ACC112 (cell line): ENCODE measurements around the gene CHID1.

Experiments used
- H2AFZ ChIP-seq: fragments of 200-600 bp; sonication (generic); one replicate; pipeline ENCODE4 v1.6.0; 2017; ENCODE audit warnings: antibody characterized with exemption, low read length; ENCODE audit not compliant: unreplicated experiment
- H3K27ac ChIP-seq: fragments of 200-600 bp; sonication (generic); 2 replicates; pipeline ENCODE4 v1.5.1; 2014; ENCODE audit warnings: low read depth, mild to moderate bottlenecking, antibody characterized with exemption, low read length, moderate library complexity
- H3K27me3 ChIP-seq: fragments of 200-600 bp; sonication (generic); 2 replicates; pipeline ENCODE4 v1.6.1; 2014; ENCODE audit warnings: mild to moderate bottlenecking, antibody characterized with exemption, low read length, moderate library complexity, mixed read lengths; ENCODE audit not compliant: insufficient read depth
- H3K36me3 ChIP-seq: fragments of 200-600 bp; sonication (generic); 2 replicates; pipeline ENCODE4 v1.6.1; 2016; ENCODE audit warnings: mild to moderate bottlenecking, antibody characterized with exemption, low read length, moderate library complexity, mixed read lengths; ENCODE audit not compliant: insufficient read depth
- H3K4me1 ChIP-seq: fragments of 200-600 bp; sonication (generic); one replicate; pipeline ENCODE4 v1.6.1; 2016; ENCODE audit warnings: low read length, mixed read lengths; ENCODE audit not compliant: insufficient read depth, unreplicated experiment, control insufficient read depth
- H3K4me3 ChIP-seq: fragments of 200-600 bp; sonication (generic); 2 replicates; pipeline ENCODE4 v1.5.1; 2014; ENCODE audit warnings: mild to moderate bottlenecking, low read depth, low read length
- H3K79me2 ChIP-seq: fragments of 200-600 bp; sonication (generic); one replicate; pipeline ENCODE4 v1.6.0; 2016; ENCODE audit warnings: low read length; ENCODE audit not compliant: control insufficient read depth, unreplicated experiment, insufficient read depth

CHID1 gene

GRCh38 chr11:933142-933851 lies 22.7 kb upstream of the CHID1 start:
- Histone ChIP-seq H3K4me3 (no peak overlapping the region), H3K36me3 (no peaks in the 10 kb centered on the region), H3K27ac (no peak overlapping the region), H2AFZ (no peak overlapping the region), H3K79me2 (peaks cover 82% of the 10 kb centered on the region), H3K4me1 (peaks cover 26% of the 10 kb centered on the region), H3K27me3 (no peaks in the 10 kb centered on the region)

- Histone ChIP-seq H3K79me2 (peaks cover 82% of the 10 kb centered on the region), H3K27me3 (no peaks in the 10 kb centered on the region), H3K36me3 (no peaks in the 10 kb centered on the region), H3K4me1 (peaks cover 22% of the 10 kb centered on the region), H2AFZ (no peak overlapping the region), H3K27ac (no peak overlapping the region), H3K4me3 (no peak overlapping the region)
Observed at GRCh38 chr11:932435-932834, 21.8 kb upstream of the CHID1 start.

GRCh38 chr11:931385-931784 lies 20.8 kb upstream of the CHID1 start:
- H3K79me2 ChIP-seq, result peaks cover 83% of the 10 kb centered on the region
- H3K4me1 ChIP-seq, result peaks cover 27% of the 10 kb centered on the region
- no peak overlapping the region for H2AFZ ChIP-seq
- no peaks in the 10 kb centered on the region for H3K36me3 ChIP-seq
- H3K27me3 ChIP-seq, result no peaks in the 10 kb centered on the region
- H3K4me3 ChIP-seq, result no peak overlapping the region
- H3K27ac ChIP-seq, result no peak overlapping the region

- no peak overlapping the region for H3K27ac ChIP-seq
Observed at GRCh38 chr11:929405-929804, 18.8 kb upstream of the CHID1 start.

GRCh38 chr11:928786-929185 lies 18.2 kb upstream of the CHID1 start:
- H3K36me3 ChIP-seq, result no peaks in the 10 kb centered on the region
- no peak overlapping the region for H3K27ac ChIP-seq
- H3K27me3 ChIP-seq, result no peaks in the 10 kb centered on the region
- H2AFZ ChIP-seq, result no peak overlapping the region
- H3K79me2 ChIP-seq, result peaks cover 73% of the 10 kb centered on the region
- H3K4me1 ChIP-seq, result peaks cover 27% of the 10 kb centered on the region
- H3K4me3 ChIP-seq, result no peak overlapping the region

More at GRCh38 chr11:929405-929804, 18.8 kb upstream of the CHID1 start:
- Histone ChIP-seq H3K4me1 (peaks cover 27% of the 10 kb centered on the region), H3K36me3 (no peaks in the 10 kb centered on the region), H3K4me3 (no peak overlapping the region), H2AFZ (no peak overlapping the region), H3K79me2 (peaks cover 78% of the 10 kb centered on the region), H3K27me3 (no peaks in the 10 kb centered on the region)

GRCh38 chr11:927871-928270 lies 17.3 kb upstream of the CHID1 start:
- Histone ChIP-seq H3K79me2 (peaks cover 64% of the 10 kb centered on the region), H3K36me3 (no peaks in the 10 kb centered on the region), H3K4me3 (no peak overlapping the region), H3K4me1 (peaks cover 22% of the 10 kb centered on the region), H2AFZ (no peak overlapping the region), H3K27ac (no peak overlapping the region), H3K27me3 (no peaks in the 10 kb centered on the region)

GRCh38 chr11:926341-926916 lies 15.8 kb upstream of the CHID1 start:
- Histone ChIP-seq H3K4me3 (peak overlapping the region; percentile 97), H3K36me3 (no peaks in the 10 kb centered on the region), H3K27ac (peak overlapping the region; percentile 81), H3K79me2 (peaks cover 51% of the 10 kb centered on the region), H3K4me1 (peaks cover 12% of the 10 kb centered on the region), H3K27me3 (no peaks in the 10 kb centered on the region), H2AFZ (no peak overlapping the region)

GRCh38 chr11:925496-926301 lies 15.1 kb upstream of the CHID1 start, which contains the start of gene AP2A2:
Gene AP2A2 (plus strand): TSS chr11:925870. CDS start chr11:926022, 152 bp downstream.
- peak within 1 kb of the TSS; percentile 97 for H3K4me3 ChIP-seq
- peak within 1 kb of the TSS; percentile 96 for H2AFZ ChIP-seq
- H3K36me3 ChIP-seq, result no peaks in the 10 kb centered on the region
- peak within 1 kb of the TSS; percentile 81 for H3K27ac ChIP-seq
- H3K4me1 ChIP-seq, result peaks cover 7% of the 10 kb centered on the region
- no peaks in the 10 kb centered on the region for H3K27me3 ChIP-seq
- H3K79me2 ChIP-seq, result peaks cover 44% of the 10 kb centered on the region

GRCh38 chr11:925158-925495 lies 14.5 kb upstream of the CHID1 start:
- Histone ChIP-seq H3K4me1 (peaks cover 7% of the 10 kb centered on the region), H2AFZ (peak overlapping the region; percentile 33), H3K36me3 (no peaks in the 10 kb centered on the region), H3K27me3 (no peaks in the 10 kb centered on the region), H3K27ac (no peak overlapping the region), H3K4me3 (peak overlapping the region; percentile 65; the same call in 1 of the 2 replicates), H3K79me2 (peaks cover 40% of the 10 kb centered on the region)

GRCh38 chr11:924406-925157 lies 14.0 kb upstream of the CHID1 start:
- H2AFZ ChIP-seq, result no peak overlapping the region
- H3K27me3 ChIP-seq, result no peaks in the 10 kb centered on the region
- H3K36me3 ChIP-seq, result no peaks in the 10 kb centered on the region
- peaks cover 7% of the 10 kb centered on the region for H3K4me1 ChIP-seq
- H3K79me2 ChIP-seq, result peaks cover 35% of the 10 kb centered on the region
- no peak overlapping the region for H3K27ac ChIP-seq
- H3K4me3 ChIP-seq, result no peak overlapping the region
